Prostate gland (tissue), 2 donors: ENCODE results near the gene EVI5.
"Not testable (repeated sequence)": the region's sequence is repeated elsewhere in the genome, so short reads cannot be mapped to it uniquely, and the experiment has no call there.

Source experiments
- CTCF ChIP-seq, 4 experiments: fragments of 200-600 bp in 2 of 4; fragments of 450-650 bp in 2 of 4; sonication (generic) in 2 of 4; IDR thresholded peaks; 1 replicate in 3 of 4; 2 replicates in 1 of 4; pipeline ENCODE4 v1.5.1; 2016 to 2019; ENCODE audit warnings: antibody characterized with exemption in 4 of 4, mild to moderate bottlenecking in 2 of 4, moderate library complexity in 2 of 4
- POLR2A ChIP-seq: fragments of 450-650 bp; IDR thresholded peaks from one replicate; pipeline ENCODE4 v1.6.1; 2016; ENCODE audit warnings: antibody characterized with exemption, mild to moderate bottlenecking

GRCh38 chr1:92640686-92641085 lies 144.2 kb downstream of the EVI5 start:
- not testable (repeated sequence) for TF ChIP-seq CTCF (IDR thresholded peaks at IDR 0.05); POLR2A
